Neural crest cell (in vitro differentiated cells): ENCODE measurements around the gene SPATA32. TPM values are rescaled to one million over a fixed set of nuclear protein-coding genes. Genes with fewer than 3 reads are reported as not detected.
A peak's percentile ranks its signal among the peaks of the same experiment; 100 is the strongest.

ENCODE experiments used
- DNase-seq: peaks from one replicate; pipeline ENCODE4 v3.0.0; 2021; ENCODE audit warnings: low read depth, mixed read lengths, low spot score
- H3K27ac Mint-ChIP-seq: one replicate; pipeline ENCODE4 v1.8.0; 2021; ENCODE audit warnings: mild to moderate bottlenecking, mixed read lengths; ENCODE audit not compliant: unreplicated experiment
- H3K27me3 Mint-ChIP-seq: 2 replicates; pipeline ENCODE4 v1.8.0; 2021; ENCODE audit warnings: low read depth, mild to moderate bottlenecking, mixed read lengths
- H3K36me3 Mint-ChIP-seq: 2 replicates; pipeline ENCODE4 v1.8.0; 2021; ENCODE audit warnings: low read depth, mild to moderate bottlenecking, mixed read lengths
- H3K4me1 Mint-ChIP-seq: 2 replicates; pipeline ENCODE4 v1.8.0; 2021; ENCODE audit warnings: mixed read lengths
- H3K4me3 Mint-ChIP-seq: one replicate; pipeline ENCODE4 v1.8.0; 2021; ENCODE audit warnings: mild to moderate bottlenecking, mixed read lengths
- H3K9me3 Mint-ChIP-seq: 2 replicates; pipeline ENCODE4 v1.8.0; 2021; ENCODE audit warnings: mixed read lengths
- total RNA-seq: library from RNA; stranded (reverse); gene quantifications from 2 replicates; pipeline ENCODE4 v1.2.1, GENCODE V29; 2021
- TF ChIP-seq, protein P1 (sequence below): fragments of 200-600 bp; sonication (generic); conservative IDR thresholded peaks from 2 replicates; pipeline ENCODE4 v1.5.0; 2021; ENCODE audit warnings: antibody characterized with exemption, mild to moderate bottlenecking

SPATA32 gene
- total RNA-seq, 1 donor from 2014 or later: 0.23 TPM

DNA sequence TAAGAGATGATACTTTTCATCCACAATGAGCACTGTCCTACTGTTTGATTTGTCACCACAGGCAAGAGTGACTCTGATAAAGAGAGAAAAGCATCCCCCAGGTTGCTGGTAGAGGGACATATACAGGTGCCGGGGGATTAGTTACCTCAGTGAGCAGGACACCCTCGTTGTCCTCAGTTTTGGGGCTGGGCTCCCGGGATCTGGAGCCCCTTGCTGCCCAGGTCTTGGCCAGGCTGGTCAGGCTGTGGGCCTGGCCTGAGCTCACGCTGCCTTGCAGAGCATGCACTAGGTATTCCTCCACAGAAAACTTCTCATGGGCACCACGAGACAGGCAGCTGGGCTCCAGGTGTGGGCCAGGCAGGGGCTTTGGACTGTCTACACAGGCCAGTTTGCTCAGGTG lies 24.4 kb upstream of the SPATA32 start:
- Mint-ChIP-seq H3K4me1 (no peaks in the 10 kb centered on the region), H3K27ac (no peak overlapping the region), H3K4me3 (no peak overlapping the region), H3K9me3 (no peaks in the 10 kb centered on the region), H3K27me3 (no peaks in the 10 kb centered on the region), H3K36me3 (peaks cover 6% of the 10 kb centered on the region)
- DNase-seq: no peak
- TF ChIP-seq, protein P1, sequence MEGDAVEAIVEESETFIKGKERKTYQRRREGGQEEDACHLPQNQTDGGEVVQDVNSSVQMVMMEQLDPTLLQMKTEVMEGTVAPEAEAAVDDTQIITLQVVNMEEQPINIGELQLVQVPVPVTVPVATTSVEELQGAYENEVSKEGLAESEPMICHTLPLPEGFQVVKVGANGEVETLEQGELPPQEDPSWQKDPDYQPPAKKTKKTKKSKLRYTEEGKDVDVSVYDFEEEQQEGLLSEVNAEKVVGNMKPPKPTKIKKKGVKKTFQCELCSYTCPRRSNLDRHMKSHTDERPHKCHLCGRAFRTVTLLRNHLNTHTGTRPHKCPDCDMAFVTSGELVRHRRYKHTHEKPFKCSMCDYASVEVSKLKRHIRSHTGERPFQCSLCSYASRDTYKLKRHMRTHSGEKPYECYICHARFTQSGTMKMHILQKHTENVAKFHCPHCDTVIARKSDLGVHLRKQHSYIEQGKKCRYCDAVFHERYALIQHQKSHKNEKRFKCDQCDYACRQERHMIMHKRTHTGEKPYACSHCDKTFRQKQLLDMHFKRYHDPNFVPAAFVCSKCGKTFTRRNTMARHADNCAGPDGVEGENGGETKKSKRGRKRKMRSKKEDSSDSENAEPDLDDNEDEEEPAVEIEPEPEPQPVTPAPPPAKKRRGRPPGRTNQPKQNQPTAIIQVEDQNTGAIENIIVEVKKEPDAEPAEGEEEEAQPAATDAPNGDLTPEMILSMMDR: no peak

DNA sequence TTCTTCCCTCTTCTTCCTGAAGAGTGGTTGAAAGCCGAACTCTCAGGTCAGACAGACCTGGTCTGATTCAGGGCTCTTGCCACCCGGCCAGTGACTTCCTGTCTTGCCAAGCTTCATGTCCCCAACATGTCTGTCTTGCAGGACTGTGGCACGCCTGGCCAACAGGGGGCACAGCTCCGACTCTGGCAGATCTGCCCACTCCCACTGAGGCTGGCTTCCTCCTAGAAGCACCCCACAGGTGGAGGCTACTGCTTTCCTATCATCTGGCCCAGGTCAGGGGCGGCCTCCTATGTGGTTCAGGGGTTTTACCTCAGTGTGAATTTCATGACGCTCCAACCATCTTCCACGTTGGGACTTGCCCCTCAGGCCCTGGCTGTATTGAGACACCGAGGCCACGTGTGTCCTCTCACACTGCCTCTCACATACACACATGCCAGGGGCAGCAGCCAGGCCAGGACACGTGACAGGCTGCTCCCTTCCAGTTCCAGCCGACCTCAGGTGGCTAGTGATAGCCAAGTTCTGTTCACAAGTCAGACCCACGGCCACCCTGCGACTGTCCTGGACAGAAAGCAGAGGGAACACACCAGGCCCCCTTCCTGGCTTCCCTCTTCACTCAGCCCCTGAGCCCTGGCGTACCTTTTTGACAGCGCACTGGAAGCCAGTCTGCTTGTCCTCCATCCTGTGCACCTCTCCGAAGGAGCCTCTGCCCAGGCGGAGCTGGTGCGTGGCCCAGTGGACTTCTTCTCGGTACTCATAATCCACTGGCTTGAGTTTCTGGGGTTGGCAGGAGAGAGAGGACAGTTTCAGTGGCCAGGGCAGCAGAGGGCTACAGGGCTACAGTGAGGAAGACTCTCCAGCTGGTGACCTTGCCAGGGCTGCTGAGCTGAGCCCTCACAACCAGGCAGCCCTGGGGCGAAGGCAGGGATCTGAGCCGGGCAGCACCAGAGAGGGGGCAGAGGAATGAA lies 22.6 kb upstream of the SPATA32 start:
- no peaks in the 10 kb centered on the region for H3K4me1 Mint-ChIP-seq
- no peak overlapping the region for H3K27ac Mint-ChIP-seq
- H3K27me3 Mint-ChIP-seq: no peaks in the 10 kb centered on the region
- no peak overlapping the region for H3K4me3 Mint-ChIP-seq
- TF ChIP-seq, protein P1: peak; percentile 23
- H3K36me3 Mint-ChIP-seq: peaks cover 6% of the 10 kb centered on the region
- H3K9me3 Mint-ChIP-seq: no peaks in the 10 kb centered on the region
- no peak for DNase-seq

DNA sequence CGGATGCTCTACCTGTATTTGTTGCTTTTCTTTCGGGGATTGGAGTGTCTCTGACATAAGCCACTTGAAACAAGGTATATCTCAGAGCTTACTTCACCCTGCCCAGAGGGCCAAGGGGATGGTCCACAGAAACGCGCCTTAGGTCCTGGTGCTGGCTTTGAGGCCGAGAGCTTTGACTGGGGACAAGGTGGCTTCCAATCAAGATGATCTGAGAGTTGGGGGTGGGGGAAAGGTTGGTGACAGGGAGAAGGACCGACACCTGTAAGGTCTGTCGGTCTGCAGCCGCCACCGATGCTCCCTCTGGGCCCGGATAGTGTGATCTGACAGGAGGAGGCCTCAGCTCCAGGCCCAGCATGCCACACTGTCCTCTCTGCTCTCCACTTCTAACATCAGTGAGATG lies 21.8 kb upstream of the SPATA32 start:
- TF ChIP-seq, protein P1: no peak
- Mint-ChIP-seq H3K4me3 (no peak overlapping the region), H3K4me1 (no peaks in the 10 kb centered on the region), H3K36me3 (peaks cover 6% of the 10 kb centered on the region), H3K9me3 (no peaks in the 10 kb centered on the region), H3K27me3 (no peaks in the 10 kb centered on the region), H3K27ac (no peak overlapping the region)
- no peak for DNase-seq

DNA sequence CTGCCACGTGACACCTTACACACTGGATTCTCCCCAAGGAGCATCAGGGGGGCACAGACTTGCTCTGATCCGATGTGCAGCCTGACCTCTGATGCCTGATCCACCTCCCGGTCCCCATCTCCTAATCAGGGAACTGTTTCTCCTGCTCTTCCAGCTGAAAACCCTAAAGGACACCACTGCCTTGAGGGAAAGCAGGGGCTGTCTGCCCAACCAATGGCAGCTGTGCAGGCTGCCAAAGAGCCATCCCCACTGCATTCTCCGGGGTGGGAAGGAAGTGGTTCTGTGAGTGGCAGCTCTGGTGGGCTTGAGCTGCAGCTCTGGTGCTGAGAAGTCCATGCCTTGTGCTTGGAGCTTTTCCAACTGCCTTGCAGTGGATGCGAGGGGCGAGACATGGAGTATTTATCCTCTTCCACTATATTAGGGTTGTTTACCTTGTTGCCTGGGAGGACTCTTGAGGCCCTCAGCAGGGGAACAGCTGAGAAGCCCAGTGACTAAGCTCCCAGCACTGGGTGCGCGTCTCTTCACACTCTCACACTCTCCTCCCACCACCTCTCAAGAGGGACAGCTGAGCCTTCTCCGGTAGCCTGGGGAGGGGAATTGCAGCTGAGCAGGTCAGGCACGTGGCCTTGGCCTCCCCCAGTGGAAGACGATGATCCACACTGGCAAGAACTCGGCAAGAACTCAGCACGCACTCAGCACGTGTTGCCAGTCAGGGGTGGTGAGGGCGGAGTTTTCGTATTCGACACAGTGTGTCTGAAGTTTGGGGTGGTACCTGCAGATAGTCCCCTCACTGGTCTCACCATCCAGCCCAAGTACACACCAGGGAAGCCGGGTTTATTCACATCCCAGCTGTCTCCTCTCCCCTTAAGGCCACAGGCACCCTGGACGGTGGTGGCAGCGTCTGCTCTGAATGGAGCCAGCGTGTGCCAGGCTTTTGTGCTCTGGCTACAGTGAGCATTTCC lies 21.1 kb upstream of the SPATA32 start:
- no peak overlapping the region for H3K4me3 Mint-ChIP-seq

DNA sequence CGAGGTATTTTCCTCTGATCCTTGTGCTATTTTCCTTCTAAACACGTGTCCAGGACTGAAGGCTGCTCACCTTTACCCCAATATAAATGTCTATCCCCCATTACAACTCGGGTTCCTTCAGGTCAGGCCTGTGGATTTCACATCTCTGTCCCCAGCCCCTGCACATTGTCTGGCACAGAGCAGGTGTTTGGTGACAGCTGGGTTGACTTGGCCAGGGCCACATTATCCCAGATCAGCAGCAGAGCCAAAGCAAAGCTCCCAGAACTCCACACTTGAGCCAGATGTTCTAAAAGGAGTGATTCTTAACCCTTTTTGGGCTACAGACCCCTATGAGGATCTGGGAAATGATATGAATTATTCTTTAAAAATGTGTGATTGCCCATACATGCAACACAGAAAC lies 18.0 kb upstream of the SPATA32 start:
- Mint-ChIP-seq H3K36me3 (peaks cover 2% of the 10 kb centered on the region), H3K27me3 (no peaks in the 10 kb centered on the region), H3K9me3 (no peaks in the 10 kb centered on the region), H3K4me1 (peaks cover 4% of the 10 kb centered on the region), H3K4me3 (no peak overlapping the region), H3K27ac (peak overlapping the region; percentile 87)
- TF ChIP-seq, protein P1: no peak
- DNase-seq: no peak

More for the DNA sequence above, 21.1 kb upstream of the SPATA32 start:
- Mint-ChIP-seq H3K27ac (no peak overlapping the region), H3K9me3 (no peaks in the 10 kb centered on the region), H3K4me1 (no peaks in the 10 kb centered on the region), H3K36me3 (peaks cover 6% of the 10 kb centered on the region), H3K27me3 (no peaks in the 10 kb centered on the region)
- no peak for DNase-seq
- TF ChIP-seq, protein P1: no peak
